K562 (cell line): ENCODE results near the gene DDX5. TPM values are rescaled to one million over a fixed set of nuclear protein-coding genes. Genes with fewer than 3 reads are reported as not detected.

Experiments
- CEBPB ChIP-seq: fragments of 450-650 bp; IDR thresholded peaks from 2 replicates; pipeline ENCODE4 v1.6.1; 2016; ENCODE audit warnings: missing genetic modification characterization, missing compliant biosample characterization
- DNMT1 ChIP-seq: fragments of 450-650 bp; IDR thresholded peaks from 2 replicates; pipeline ENCODE4 v1.6.1; 2016; ENCODE audit warnings: antibody characterized with exemption, mild to moderate bottlenecking
- MCM7 ChIP-seq, 2 experiments: fragments of 450-650 bp; IDR thresholded peaks; 2 replicates each; pipeline ENCODE4 v1.6.1; 2016 to 2018
- NCOA6 ChIP-seq: fragments of 450-650 bp; IDR thresholded peaks from 2 replicates; pipeline ENCODE4 v1.6.1; 2017; ENCODE audit warnings: mild to moderate bottlenecking
- NFIC ChIP-seq: fragments of 450-650 bp; IDR thresholded peaks from 2 replicates; pipeline ENCODE4 v1.6.1; 2017; ENCODE audit warnings: mild to moderate bottlenecking, inconsistent platforms
- NR3C1 ChIP-seq: sonication (generic); formaldehyde crosslinking; IDR thresholded peaks from 2 replicates; pipeline ENCODE4 v1.8.1; 2022; ENCODE audit warnings: missing genetic modification reagents
- NR4A1 ChIP-seq, 2 experiments: fragments of 250-450 bp in 1 of 2; fragments of 450-650 bp in 1 of 2; sonication (Bioruptor Pico) in 1 of 2; IDR thresholded peaks; 2 replicates each; pipeline versions ENCODE4 v1.4.0 to v1.6.1; 2016 to 2020; ENCODE audit warnings: mild to moderate bottlenecking in 2 of 2, missing compliant biosample characterization in 1 of 2, missing genetic modification characterization in 1 of 2, moderate library complexity in 1 of 2
- POLR2AphosphoS5 ChIP-seq: IDR thresholded peaks from 2 replicates; pipeline ENCODE4 v1.6.1; 2011; ENCODE audit warnings: mild to moderate bottlenecking, low read depth, low read length, moderate library complexity; ENCODE audit not compliant: control insufficient read depth, insufficient read depth
- POLR2H ChIP-seq: IDR thresholded peaks from 2 replicates; pipeline ENCODE4 v1.6.1; 2016; ENCODE audit warnings: missing genetic modification characterization, low read depth, mild to moderate bottlenecking, control low read depth, missing compliant biosample characterization, moderate library complexity
- SIN3B ChIP-seq: fragments of 450-650 bp; IDR thresholded peaks from 2 replicates; pipeline ENCODE4 v1.6.1; 2017; ENCODE audit warnings: low read depth, mild to moderate bottlenecking, moderate library complexity
- SOX6 ChIP-seq: fragments of 450-650 bp; IDR thresholded peaks from 2 replicates; pipeline ENCODE4 v1.6.1; 2014; ENCODE audit warnings: mild to moderate bottlenecking
- ZNF12 ChIP-seq: sonication (generic); formaldehyde crosslinking; IDR thresholded peaks from 2 replicates; pipeline ENCODE4 v1.4.0; 2020; ENCODE audit warnings: mild to moderate bottlenecking, missing genetic modification reagents
- ZNF121 ChIP-seq: sonication (generic); formaldehyde crosslinking; conservative IDR thresholded peaks from 2 replicates; pipeline ENCODE4 v1.8.0; 2022; ENCODE audit warnings: missing genetic modification reagents
- ZNF175 ChIP-seq: fragments of 200-800 bp; sonication (Bioruptor generic); IDR thresholded peaks from 2 replicates; pipeline ENCODE4 v1.6.1; 2016; ENCODE audit warnings: low read depth, mild to moderate bottlenecking, missing genetic modification characterization, missing compliant biosample characterization
- polyA plus RNA-seq, 8 experiments: library from polyadenylated mRNA; depleted of rRNA in 4 of 8; stranded (reverse) in 5 of 8; unstranded in 3 of 8; fragments of >200 nt; fragmentation: Nextera tagmentation in 2 of 8; fragmentation: Illumina TruSeq in 1 of 8; extraction: Ambion mirVana in 2 of 8; extraction: Trizol in 1 of 8; gene quantifications; 2 replicates each; pipeline versions ENCODE4 v1.2.1 to v1.2.3, GENCODE V29; 2011 to 2014; ENCODE audit warnings: inconsistent platforms in 1 of 8, missing spikeins in 1 of 8
- total RNA-seq, 7 experiments: library from RNA; depleted of rRNA in 6 of 7; stranded (reverse); fragments of >200 nt in 6 of 7; fragmentation: Illumina TruSeq in 2 of 7; extraction: Trizol in 2 of 7; gene quantifications; 2 replicates each; pipeline versions ENCODE4 v1.2.1 to v1.2.3, GENCODE V29; 2011 to 2021; ENCODE audit warnings: low replicate concordance in 1 of 7
- TF ChIP-seq, protein P1 (sequence below): IDR thresholded peaks from 3 replicates; pipeline ENCODE4 v1.6.1; 2011; ENCODE audit warnings: borderline replicate concordance, mild to moderate bottlenecking; ENCODE audit not compliant: insufficient read length, insufficient read depth
- TF ChIP-seq, protein P2 (sequence below): fragments of 250-450 bp; sonication (Bioruptor Pico); IDR thresholded peaks from 2 replicates; pipeline ENCODE4 v1.5.0; 2020; ENCODE audit warnings: mild to moderate bottlenecking, borderline replicate concordance
- TF ChIP-seq, protein P3 (sequence below): sonication (generic); formaldehyde crosslinking; IDR thresholded peaks from 2 replicates; pipeline ENCODE4 v1.8.0; 2022; ENCODE audit warnings: mild to moderate bottlenecking, low read depth, missing genetic modification reagents
- TF ChIP-seq, protein P4 (sequence below): fragments of 200-800 bp; sonication (Bioruptor generic); IDR thresholded peaks from 2 replicates; pipeline ENCODE4 v1.6.1; 2017; ENCODE audit warnings: missing genetic modification characterization, missing compliant biosample characterization
- TF ChIP-seq, protein P5 (sequence below): sonication (generic); formaldehyde crosslinking; IDR thresholded peaks from 2 replicates; pipeline ENCODE4 v1.4.0; 2020; ENCODE audit warnings: mild to moderate bottlenecking, missing genetic modification reagents

DDX5 gene
- total and polyA plus RNA-seq, 9 of the 15 experiments (the other 6 are each of a cell fraction or from before 2014, with no cell fraction given) = 306 to 1,639 (median 604) TPM

DNA sequence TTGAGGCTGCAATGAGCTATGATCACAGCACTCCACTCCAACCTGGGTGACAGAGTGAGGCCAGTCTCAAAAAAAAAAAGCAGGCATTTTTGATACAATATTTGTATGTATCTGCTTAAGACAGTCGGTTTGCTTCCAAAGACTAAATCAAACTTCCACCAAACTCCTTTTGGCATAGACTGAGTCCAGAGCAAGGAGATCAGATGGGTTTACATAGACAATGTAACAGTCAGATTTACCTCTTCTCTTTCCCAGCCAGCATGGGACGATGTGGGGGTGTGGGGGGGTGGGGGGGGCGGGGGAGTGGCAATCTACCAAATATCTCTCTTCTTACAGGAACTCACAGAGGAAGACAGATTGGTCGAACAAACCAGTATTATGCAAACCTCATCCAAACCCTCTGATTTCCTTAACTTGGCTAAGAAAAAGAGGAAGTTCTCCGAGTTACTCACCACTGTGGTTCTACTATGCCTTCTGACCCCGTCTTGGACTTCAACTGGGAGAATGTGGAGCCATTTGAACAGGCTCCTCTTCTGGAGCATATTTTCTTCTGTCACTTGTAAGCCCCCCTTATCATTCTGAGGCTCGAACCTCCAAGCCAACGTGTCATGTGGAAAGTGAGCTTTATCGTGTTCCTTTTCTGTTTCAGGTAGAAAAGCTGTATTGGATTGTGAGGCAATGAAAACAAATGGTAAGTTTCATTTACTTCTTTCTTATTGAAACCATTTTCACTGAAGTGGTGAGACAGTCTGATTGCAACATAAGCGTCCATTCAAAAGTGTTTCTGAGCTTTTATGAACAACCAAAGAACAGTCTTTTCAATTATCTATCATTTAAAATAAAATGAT is 57.2 kb downstream of the DDX5 start, which contains the start of gene MILR1 (continued):
- peak; percentile 92 for TF ChIP-seq POLR2H (tag)
- TF ChIP-seq, protein P1, sequence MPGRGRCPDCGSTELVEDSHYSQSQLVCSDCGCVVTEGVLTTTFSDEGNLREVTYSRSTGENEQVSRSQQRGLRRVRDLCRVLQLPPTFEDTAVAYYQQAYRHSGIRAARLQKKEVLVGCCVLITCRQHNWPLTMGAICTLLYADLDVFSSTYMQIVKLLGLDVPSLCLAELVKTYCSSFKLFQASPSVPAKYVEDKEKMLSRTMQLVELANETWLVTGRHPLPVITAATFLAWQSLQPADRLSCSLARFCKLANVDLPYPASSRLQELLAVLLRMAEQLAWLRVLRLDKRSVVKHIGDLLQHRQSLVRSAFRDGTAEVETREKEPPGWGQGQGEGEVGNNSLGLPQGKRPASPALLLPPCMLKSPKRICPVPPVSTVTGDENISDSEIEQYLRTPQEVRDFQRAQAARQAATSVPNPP = no peak
- no peak for TF ChIP-seq NFIC
- TF ChIP-seq DNMT1 = no peak
- peak; percentile 45; the same call in 1 of the 2 replicates for TF ChIP-seq POLR2AphosphoS5
- TF ChIP-seq, protein P2, sequence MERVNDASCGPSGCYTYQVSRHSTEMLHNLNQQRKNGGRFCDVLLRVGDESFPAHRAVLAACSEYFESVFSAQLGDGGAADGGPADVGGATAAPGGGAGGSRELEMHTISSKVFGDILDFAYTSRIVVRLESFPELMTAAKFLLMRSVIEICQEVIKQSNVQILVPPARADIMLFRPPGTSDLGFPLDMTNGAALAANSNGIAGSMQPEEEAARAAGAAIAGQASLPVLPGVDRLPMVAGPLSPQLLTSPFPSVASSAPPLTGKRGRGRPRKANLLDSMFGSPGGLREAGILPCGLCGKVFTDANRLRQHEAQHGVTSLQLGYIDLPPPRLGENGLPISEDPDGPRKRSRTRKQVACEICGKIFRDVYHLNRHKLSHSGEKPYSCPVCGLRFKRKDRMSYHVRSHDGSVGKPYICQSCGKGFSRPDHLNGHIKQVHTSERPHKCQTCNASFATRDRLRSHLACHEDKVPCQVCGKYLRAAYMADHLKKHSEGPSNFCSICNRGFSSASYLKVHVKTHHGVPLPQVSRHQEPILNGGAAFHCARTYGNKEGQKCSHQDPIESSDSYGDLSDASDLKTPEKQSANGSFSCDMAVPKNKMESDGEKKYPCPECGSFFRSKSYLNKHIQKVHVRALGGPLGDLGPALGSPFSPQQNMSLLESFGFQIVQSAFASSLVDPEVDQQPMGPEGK (CRISPR knock-in tag) = no peak
- TF ChIP-seq, protein P3, sequence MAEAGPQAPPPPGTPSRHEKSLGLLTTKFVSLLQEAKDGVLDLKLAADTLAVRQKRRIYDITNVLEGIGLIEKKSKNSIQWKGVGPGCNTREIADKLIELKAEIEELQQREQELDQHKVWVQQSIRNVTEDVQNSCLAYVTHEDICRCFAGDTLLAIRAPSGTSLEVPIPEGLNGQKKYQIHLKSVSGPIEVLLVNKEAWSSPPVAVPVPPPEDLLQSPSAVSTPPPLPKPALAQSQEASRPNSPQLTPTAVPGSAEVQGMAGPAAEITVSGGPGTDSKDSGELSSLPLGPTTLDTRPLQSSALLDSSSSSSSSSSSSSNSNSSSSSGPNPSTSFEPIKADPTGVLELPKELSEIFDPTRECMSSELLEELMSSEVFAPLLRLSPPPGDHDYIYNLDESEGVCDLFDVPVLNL = no peak
- peak; percentile 91 for TF ChIP-seq CEBPB (tag)
- TF ChIP-seq ZNF12 (CRISPR knock-in tag) = no peak
- TF ChIP-seq, protein P4, sequence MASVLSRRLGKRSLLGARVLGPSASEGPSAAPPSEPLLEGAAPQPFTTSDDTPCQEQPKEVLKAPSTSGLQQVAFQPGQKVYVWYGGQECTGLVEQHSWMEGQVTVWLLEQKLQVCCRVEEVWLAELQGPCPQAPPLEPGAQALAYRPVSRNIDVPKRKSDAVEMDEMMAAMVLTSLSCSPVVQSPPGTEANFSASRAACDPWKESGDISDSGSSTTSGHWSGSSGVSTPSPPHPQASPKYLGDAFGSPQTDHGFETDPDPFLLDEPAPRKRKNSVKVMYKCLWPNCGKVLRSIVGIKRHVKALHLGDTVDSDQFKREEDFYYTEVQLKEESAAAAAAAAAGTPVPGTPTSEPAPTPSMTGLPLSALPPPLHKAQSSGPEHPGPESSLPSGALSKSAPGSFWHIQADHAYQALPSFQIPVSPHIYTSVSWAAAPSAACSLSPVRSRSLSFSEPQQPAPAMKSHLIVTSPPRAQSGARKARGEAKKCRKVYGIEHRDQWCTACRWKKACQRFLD (CRISPR knock-in tag) = no peak
- TF ChIP-seq ZNF121 (CRISPR knock-in tag) = no peak
- TF ChIP-seq, protein P5, sequence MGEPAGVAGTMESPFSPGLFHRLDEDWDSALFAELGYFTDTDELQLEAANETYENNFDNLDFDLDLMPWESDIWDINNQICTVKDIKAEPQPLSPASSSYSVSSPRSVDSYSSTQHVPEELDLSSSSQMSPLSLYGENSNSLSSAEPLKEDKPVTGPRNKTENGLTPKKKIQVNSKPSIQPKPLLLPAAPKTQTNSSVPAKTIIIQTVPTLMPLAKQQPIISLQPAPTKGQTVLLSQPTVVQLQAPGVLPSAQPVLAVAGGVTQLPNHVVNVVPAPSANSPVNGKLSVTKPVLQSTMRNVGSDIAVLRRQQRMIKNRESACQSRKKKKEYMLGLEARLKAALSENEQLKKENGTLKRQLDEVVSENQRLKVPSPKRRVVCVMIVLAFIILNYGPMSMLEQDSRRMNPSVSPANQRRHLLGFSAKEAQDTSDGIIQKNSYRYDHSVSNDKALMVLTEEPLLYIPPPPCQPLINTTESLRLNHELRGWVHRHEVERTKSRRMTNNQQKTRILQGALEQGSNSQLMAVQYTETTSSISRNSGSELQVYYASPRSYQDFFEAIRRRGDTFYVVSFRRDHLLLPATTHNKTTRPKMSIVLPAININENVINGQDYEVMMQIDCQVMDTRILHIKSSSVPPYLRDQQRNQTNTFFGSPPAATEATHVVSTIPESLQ (CRISPR knock-in tag) = no peak
- no peak for TF ChIP-seq NR4A1 (CRISPR knock-in tag; IDR thresholded peaks at IDR 0.05)
- TF ChIP-seq NR4A1 (tag; IDR thresholded peaks at IDR 0.05) = no peak
- peak; percentile 68 for TF ChIP-seq ZNF175
- no peak for TF ChIP-seq SIN3B
- no peak for TF ChIP-seq SOX6
- no peak for TF ChIP-seq MCM7 (IDR thresholded peaks at IDR 0.05)
- TF ChIP-seq NR3C1 = no peak
- 0 out of 2 replicates have a peak, but pooled peaks have one; percentile 38 for TF ChIP-seq NCOA6
